ENCODE data around the gene RAB37.
A peak's percentile ranks its signal among the peaks of the same experiment; 100 is the strongest.

Gene RAB37

GRCh38 chr17:74756891-74757290 lies 19.8 kb downstream of the RAB37 start:
- no peak overlapping the region for H3K27ac ChIP-seq (ENCODE audit: low read depth, low read length)
- H3K9me3 ChIP-seq (ENCODE audit: control insufficient read depth, insufficient read depth, low read depth, low read length), result no peaks in the 10 kb centered on the region
- no peaks in the 10 kb centered on the region for H3K27me3 ChIP-seq (ENCODE audit: control insufficient read depth, insufficient read depth, low read length)
- no peak overlapping the region for H3K4me3 ChIP-seq (ENCODE audit: low read depth, low read length)
- no peaks in the 10 kb centered on the region for H3K36me3 ChIP-seq (ENCODE audit: control insufficient read depth, insufficient read depth, low read length)
- peaks cover 58% of the 10 kb centered on the region for H3K4me1 ChIP-seq (ENCODE audit: control insufficient read depth, insufficient read depth, low read length)
- no peak overlapping the region for H3K9ac ChIP-seq (ENCODE audit: low read length)

DNA sequence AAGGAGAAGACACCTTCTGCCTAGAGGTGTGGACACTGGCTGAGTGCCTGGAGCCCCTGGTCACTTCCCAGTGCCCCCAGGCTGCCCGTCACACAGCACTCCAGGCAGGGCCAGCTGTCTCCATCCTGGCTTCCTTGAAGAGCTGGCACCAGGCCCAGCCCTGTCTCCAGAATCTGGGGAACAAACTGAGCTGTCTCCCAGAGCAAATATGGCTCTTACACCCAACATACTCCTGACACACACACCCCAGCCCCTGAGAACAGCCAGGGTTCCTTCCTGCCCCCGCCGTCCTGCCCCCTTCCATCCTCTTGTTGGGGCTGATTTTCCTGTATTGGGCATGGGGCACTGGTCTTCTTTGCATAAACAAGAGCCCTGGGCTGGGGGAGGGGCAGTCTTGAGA lies 20.4 kb downstream of the RAB37 start:
- Histone ChIP-seq H3K36me3 (ENCODE audit: control insufficient read depth, insufficient read depth, low read length) (no peaks in the 10 kb centered on the region), H3K4me1 (ENCODE audit: control insufficient read depth, insufficient read depth, low read length) (peaks cover 58% of the 10 kb centered on the region), H3K9me3 (ENCODE audit: control insufficient read depth, insufficient read depth, low read depth, low read length) (no peaks in the 10 kb centered on the region), H3K27me3 (ENCODE audit: control insufficient read depth, insufficient read depth, low read length) (no peaks in the 10 kb centered on the region), H3K4me3 (ENCODE audit: low read depth, low read length) (no peak overlapping the region), H3K27ac (ENCODE audit: low read depth, low read length) (no peak overlapping the region), H3K9ac (ENCODE audit: low read length) (no peak overlapping the region)

DNA sequence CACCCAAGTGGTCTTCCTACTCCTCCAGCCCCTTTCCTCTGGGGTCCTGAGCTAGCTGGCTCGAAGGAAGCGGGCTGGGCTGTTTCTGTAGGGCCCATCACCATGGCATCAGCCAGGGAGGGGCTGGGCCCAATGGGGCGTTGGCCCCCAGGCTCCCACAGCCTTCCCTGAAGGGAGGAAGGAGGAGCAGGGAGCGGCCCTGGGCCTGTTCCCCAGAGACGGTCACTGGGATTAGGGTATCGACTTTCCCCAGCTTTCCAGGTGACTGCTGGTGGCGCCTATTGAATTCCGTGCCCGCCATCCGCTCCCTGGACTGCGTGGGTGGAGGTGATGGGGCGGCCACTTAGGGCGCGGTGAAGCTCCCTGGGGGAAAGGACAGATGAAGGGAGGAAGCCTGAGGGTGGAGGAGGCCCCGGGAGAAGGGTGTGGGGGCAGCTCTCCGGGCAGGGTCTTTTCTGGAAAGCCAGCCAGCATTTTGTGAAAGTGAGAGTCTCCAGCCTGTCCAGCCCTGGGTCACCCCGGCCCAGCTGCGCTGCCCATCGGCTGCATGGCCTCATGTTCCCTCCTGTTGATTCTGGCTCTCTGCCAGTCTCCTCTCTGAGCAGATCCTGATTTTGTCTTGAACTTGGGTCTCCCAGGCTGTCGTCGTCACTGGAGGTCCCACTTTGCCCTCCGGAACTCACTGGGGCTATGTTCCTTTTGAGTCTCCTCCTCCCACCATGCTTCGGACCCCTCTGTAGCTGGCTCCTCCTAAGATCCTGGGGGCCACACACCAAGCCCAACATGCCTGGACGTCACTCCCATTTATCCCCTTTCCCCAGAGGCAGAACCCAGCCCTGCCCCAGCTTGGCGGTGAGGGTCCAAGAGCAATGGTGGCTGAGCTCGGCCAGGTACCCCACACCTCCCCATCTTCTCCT lies 21.1 kb downstream of the RAB37 start:
- no peaks in the 10 kb centered on the region for H3K27me3 ChIP-seq (ENCODE audit: control insufficient read depth, insufficient read depth, low read length)
- no peak overlapping the region for H3K9ac ChIP-seq (ENCODE audit: low read length)
- H3K27ac ChIP-seq (ENCODE audit: low read depth, low read length), result no peak overlapping the region; the same call in 1 of the 2 replicates
- no peaks in the 10 kb centered on the region for H3K36me3 ChIP-seq (ENCODE audit: control insufficient read depth, insufficient read depth, low read length)
- H3K4me1 ChIP-seq (ENCODE audit: control insufficient read depth, insufficient read depth, low read length), result peaks cover 53% of the 10 kb centered on the region
- H3K4me3 ChIP-seq (ENCODE audit: low read depth, low read length), result no peak overlapping the region
- no peaks in the 10 kb centered on the region for H3K9me3 ChIP-seq (ENCODE audit: control insufficient read depth, insufficient read depth, low read depth, low read length)

DNA sequence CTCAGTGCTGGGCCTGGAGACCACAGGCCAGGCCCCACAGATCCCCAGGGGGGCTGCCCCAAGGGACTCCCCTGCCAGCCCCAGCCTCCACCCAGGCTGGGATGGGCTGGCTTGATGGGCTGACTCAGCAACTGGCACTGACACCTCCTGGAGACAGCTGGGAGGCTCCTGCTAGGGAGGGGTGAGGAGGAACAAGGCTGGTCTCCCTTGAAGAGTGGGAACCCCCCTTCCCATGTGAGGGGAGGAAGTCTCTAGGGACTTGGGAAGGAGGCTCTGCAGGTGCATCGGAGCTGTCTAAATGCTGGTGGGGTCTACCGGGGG lies 21.8 kb downstream of the RAB37 start:
- Histone ChIP-seq H3K36me3 (ENCODE audit: control insufficient read depth, insufficient read depth, low read length) (no peaks in the 10 kb centered on the region), H3K4me1 (ENCODE audit: control insufficient read depth, insufficient read depth, low read length) (peaks cover 57% of the 10 kb centered on the region), H3K4me3 (ENCODE audit: low read depth, low read length) (no peak overlapping the region), H3K9ac (ENCODE audit: low read length) (no peak overlapping the region), H3K27me3 (ENCODE audit: control insufficient read depth, insufficient read depth, low read length) (no peaks in the 10 kb centered on the region), H3K9me3 (ENCODE audit: control insufficient read depth, insufficient read depth, low read depth, low read length) (no peaks in the 10 kb centered on the region), H3K27ac (ENCODE audit: low read depth, low read length) (no peak overlapping the region; the same call in 1 of the 2 replicates)

GRCh38 chr17:74759243-74759801 lies 22.3 kb downstream of the RAB37 start:
- H3K9ac ChIP-seq (ENCODE audit: low read length), result peak overlapping the region; percentile 23
- H3K27ac ChIP-seq (ENCODE audit: low read depth, low read length), result no peak overlapping the region
- H3K4me1 ChIP-seq (ENCODE audit: control insufficient read depth, insufficient read depth, low read length), result peaks cover 61% of the 10 kb centered on the region
- no peak overlapping the region for H3K4me3 ChIP-seq (ENCODE audit: low read depth, low read length)
- H3K27me3 ChIP-seq (ENCODE audit: control insufficient read depth, insufficient read depth, low read length), result no peaks in the 10 kb centered on the region
- H3K9me3 ChIP-seq (ENCODE audit: control insufficient read depth, insufficient read depth, low read depth, low read length), result no peaks in the 10 kb centered on the region
- H3K36me3 ChIP-seq (ENCODE audit: control insufficient read depth, insufficient read depth, low read length), result no peaks in the 10 kb centered on the region

DNA sequence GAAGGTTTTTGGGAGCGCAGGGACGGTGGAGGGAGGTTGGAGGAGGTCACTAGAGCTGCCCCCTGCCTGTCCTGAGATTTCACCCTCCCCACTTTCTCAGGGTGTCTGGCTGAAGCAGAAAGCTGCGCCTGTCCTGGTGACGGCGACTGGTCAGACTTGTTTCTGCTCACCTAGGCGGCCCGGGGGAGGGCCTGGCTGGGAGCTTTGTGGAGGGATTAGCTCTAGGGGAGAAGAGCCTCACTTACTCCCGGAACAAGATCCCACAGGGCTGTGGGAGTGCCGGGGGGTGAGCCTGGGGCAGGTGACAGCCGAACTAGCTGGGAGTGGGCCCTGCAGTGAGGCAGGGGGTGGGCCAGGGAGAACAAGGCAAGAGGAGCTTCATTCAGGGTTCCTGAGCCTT lies 22.9 kb downstream of the RAB37 start:
- H3K27ac ChIP-seq (ENCODE audit: low read depth, low read length), result peak overlapping the region; percentile 75
- peak overlapping the region; percentile 63 for H3K9ac ChIP-seq (ENCODE audit: low read length)
- H3K27me3 ChIP-seq (ENCODE audit: control insufficient read depth, insufficient read depth, low read length), result no peaks in the 10 kb centered on the region
- peak overlapping the region; percentile 24; the same call in 1 of the 2 replicates for H3K4me3 ChIP-seq (ENCODE audit: low read depth, low read length)
- H3K4me1 ChIP-seq (ENCODE audit: control insufficient read depth, insufficient read depth, low read length), result peaks cover 63% of the 10 kb centered on the region
- H3K9me3 ChIP-seq (ENCODE audit: control insufficient read depth, insufficient read depth, low read depth, low read length), result no peaks in the 10 kb centered on the region
- H3K36me3 ChIP-seq (ENCODE audit: control insufficient read depth, insufficient read depth, low read length), result 0 out of 2 replicates have a peak, but pooled peaks cover 5% of the 10 kb centered on the region

DNA sequence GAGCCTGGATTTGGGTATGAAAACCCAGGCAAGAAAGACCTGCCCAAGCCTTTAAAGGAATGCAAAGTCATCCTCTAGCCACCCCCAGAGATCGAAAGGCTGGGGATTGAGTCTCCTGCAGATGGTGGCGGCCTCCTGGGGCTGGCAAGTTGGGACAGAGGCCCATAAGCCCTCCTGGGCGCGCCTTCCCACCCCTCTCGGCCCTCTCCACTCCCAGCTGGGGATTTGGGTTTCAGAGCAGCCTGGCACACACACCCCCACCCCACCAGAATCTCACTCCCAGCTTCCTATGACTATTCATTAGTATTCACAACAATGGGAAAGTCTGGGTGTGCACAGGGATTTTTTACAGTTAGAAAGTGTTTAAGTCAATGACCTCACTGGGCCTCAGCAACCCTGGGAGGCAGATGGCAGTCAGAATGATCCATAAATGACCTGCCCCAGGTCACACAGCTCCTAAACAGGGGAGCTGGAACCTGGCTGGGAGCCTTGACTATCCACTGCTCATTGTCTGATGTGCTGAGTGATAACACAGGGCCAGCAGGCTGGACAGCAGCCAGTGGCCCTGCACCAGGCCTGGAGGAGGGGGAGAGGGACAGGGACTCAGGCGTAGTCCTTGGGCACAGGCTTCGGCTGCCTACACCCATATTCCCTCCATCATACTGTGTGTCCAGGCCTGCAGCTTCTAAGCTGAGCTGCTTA lies 23.5 kb downstream of the RAB37 start:
- H3K27me3 ChIP-seq (ENCODE audit: control insufficient read depth, insufficient read depth, low read length), result no peaks in the 10 kb centered on the region
- H3K4me1 ChIP-seq (ENCODE audit: control insufficient read depth, insufficient read depth, low read length), result peaks cover 63% of the 10 kb centered on the region
- H3K9me3 ChIP-seq (ENCODE audit: control insufficient read depth, insufficient read depth, low read depth, low read length), result no peaks in the 10 kb centered on the region
- H3K36me3 ChIP-seq (ENCODE audit: control insufficient read depth, insufficient read depth, low read length), result 0 out of 2 replicates have a peak, but pooled peaks cover 6% of the 10 kb centered on the region
- H3K27ac ChIP-seq (ENCODE audit: low read depth, low read length), result peak overlapping the region; percentile 75
- H3K9ac ChIP-seq (ENCODE audit: low read length), result peak overlapping the region; percentile 63
- H3K4me3 ChIP-seq (ENCODE audit: low read depth, low read length), result peak overlapping the region; percentile 24; the same call in 1 of the 2 replicates

- Histone ChIP-seq H3K36me3 (ENCODE audit: control insufficient read depth, insufficient read depth, low read length) (peaks cover 9% of the 10 kb centered on the region; the same call in 1 of the 2 replicates), H3K9me3 (ENCODE audit: control insufficient read depth, insufficient read depth, low read depth, low read length) (no peaks in the 10 kb centered on the region), H3K27me3 (ENCODE audit: control insufficient read depth, insufficient read depth, low read length) (no peaks in the 10 kb centered on the region), H3K4me3 (ENCODE audit: low read depth, low read length) (no peak overlapping the region), H3K27ac (ENCODE audit: low read depth, low read length) (no peak overlapping the region), H3K9ac (ENCODE audit: low read length) (no peak overlapping the region), H3K4me1 (ENCODE audit: control insufficient read depth, insufficient read depth, low read length) (peaks cover 63% of the 10 kb centered on the region)
These were observed 24.4 kb downstream of the RAB37 start for GRCh38 chr17:74761419-74761818.

- Histone ChIP-seq H3K9ac (ENCODE audit: low read length) (no peak overlapping the region), H3K27ac (ENCODE audit: low read depth, low read length) (no peak overlapping the region), H3K9me3 (ENCODE audit: control insufficient read depth, insufficient read depth, low read depth, low read length) (no peaks in the 10 kb centered on the region), H3K36me3 (ENCODE audit: control insufficient read depth, insufficient read depth, low read length) (peaks cover 11% of the 10 kb centered on the region; the same call in 1 of the 2 replicates), H3K27me3 (ENCODE audit: control insufficient read depth, insufficient read depth, low read length) (no peaks in the 10 kb centered on the region), H3K4me3 (ENCODE audit: low read depth, low read length) (no peak overlapping the region), H3K4me1 (ENCODE audit: control insufficient read depth, insufficient read depth, low read length) (peaks cover 63% of the 10 kb centered on the region)
These were observed 24.9 kb downstream of the RAB37 start for GRCh38 chr17:74761931-74762330.

- no peaks in the 10 kb centered on the region for H3K9me3 ChIP-seq (ENCODE audit: control insufficient read depth, insufficient read depth, low read depth, low read length)
- H3K36me3 ChIP-seq (ENCODE audit: control insufficient read depth, insufficient read depth, low read length), result peaks cover 22% of the 10 kb centered on the region
- peaks cover 44% of the 10 kb centered on the region for H3K4me1 ChIP-seq (ENCODE audit: control insufficient read depth, insufficient read depth, low read length)
- no peak overlapping the region for H3K9ac ChIP-seq (ENCODE audit: low read length)
- no peaks in the 10 kb centered on the region for H3K27me3 ChIP-seq (ENCODE audit: control insufficient read depth, insufficient read depth, low read length)
- H3K4me3 ChIP-seq (ENCODE audit: low read depth, low read length), result no peak overlapping the region
- H3K27ac ChIP-seq (ENCODE audit: low read depth, low read length), result no peak overlapping the region
These were observed 26.7 kb downstream of the RAB37 start for GRCh38 chr17:74763565-74764387.

Data from HUES6 (cell line).